Bronchial epithelial cell (primary cell): ENCODE measurements around the gene FCF1. TPM values are rescaled to one million over a fixed set of nuclear protein-coding genes. Genes with fewer than 3 reads are reported as not detected.

ENCODE experiments used
- DNase-seq: peaks from one replicate; pipeline ENCODE4 v3.0.0-alpha.2; 2010; ENCODE audit warnings: low read depth
- FAIRE-seq: peaks from 2 replicates; lab custom pipeline; 2011; peaks lifted over from hg19 to GRCh38; lab: Jason Lieb, UNC
- H3K27me3 ChIP-seq: 2 replicates; pipeline ENCODE4 v1.5.1; 2011; ENCODE audit warnings: low read length; ENCODE audit not compliant: control insufficient read depth, insufficient read depth
- H3K36me3 ChIP-seq: 2 replicates; pipeline ENCODE4 v1.5.1; 2011; ENCODE audit warnings: low read length; ENCODE audit not compliant: control insufficient read depth, insufficient read depth
- H3K4me3 ChIP-seq: 2 replicates; pipeline ENCODE4 v1.5.1; 2011; ENCODE audit warnings: mild to moderate bottlenecking, low read depth, low read length, control low read depth
- CTCF ChIP-seq: IDR thresholded peaks from 2 replicates; pipeline ENCODE4 v1.5.1; 2011; ENCODE audit warnings: mild to moderate bottlenecking, moderate library complexity, low read length, control low read depth, inconsistent platforms; ENCODE audit not compliant: insufficient read depth, severe bottlenecking
- total RNA-seq: library from RNA; depleted of rRNA; stranded (reverse); fragments of >200 nt; gene quantifications from 2 replicates; pipeline ENCODE4 v1.2.1, GENCODE V29; 2014

The FCF1 gene
- total RNA-seq, 1 donor from 2014 or later: 39.0 TPM

GRCh38 chr14:74669846-74670245, 43.1 kb upstream of the FCF1 start:
- Histone ChIP-seq H3K36me3 (peaks cover 20% of the 10 kb centered on the region), H3K27me3 (no peaks in the 10 kb centered on the region), H3K4me3 (no peak overlapping the region)
- DNase-seq: no peak
- no peak for TF ChIP-seq CTCF
- FAIRE-seq: no peak

GRCh38 chr14:74670726-74671411, 42.1 kb upstream of the FCF1 start:
- no peak overlapping the region for H3K4me3 ChIP-seq
- no peak for TF ChIP-seq CTCF
- DNase-seq (no peak), FAIRE-seq (no peak)
- peaks cover 20% of the 10 kb centered on the region for H3K36me3 ChIP-seq
- H3K27me3 ChIP-seq: no peaks in the 10 kb centered on the region

GRCh38 chr14:74671789-74672188, 41.2 kb upstream of the FCF1 start:
- H3K36me3 ChIP-seq: peaks cover 23% of the 10 kb centered on the region
- DNase-seq (peak; percentile 66), FAIRE-seq (no peak)
- no peak for TF ChIP-seq CTCF
- H3K4me3 ChIP-seq: no peak overlapping the region
- no peaks in the 10 kb centered on the region for H3K27me3 ChIP-seq

- DNase-seq (no peak), FAIRE-seq (no peak)
- H3K27me3 ChIP-seq: no peaks in the 10 kb centered on the region
- H3K4me3 ChIP-seq: no peak overlapping the region
- H3K36me3 ChIP-seq: peaks cover 16% of the 10 kb centered on the region
- no peak for TF ChIP-seq CTCF
These were observed 39.2 kb upstream of the FCF1 start for GRCh38 chr14:74673768-74674167.

- Histone ChIP-seq H3K4me3 (no peak overlapping the region), H3K36me3 (peaks cover 11% of the 10 kb centered on the region), H3K27me3 (no peaks in the 10 kb centered on the region)
- FAIRE-seq (no peak), DNase-seq (no peak)
- no peak for TF ChIP-seq CTCF
These were observed 37.7 kb upstream of the FCF1 start for GRCh38 chr14:74675219-74675618.
